Measurements from ENCODE around the gene LRSAM1.

LRSAM1 gene

GRCh38 chr9:127450830-127451607 is at the start of gene LRSAM1, which contains the start of gene RPL12:
TSS of gene LRSAM1 (plus strand) at chr9:127451510. CDS start at chr9:127454528, 3,018 bp downstream.
TSS of gene RPL12 (minus strand) at chr9:127451406. CDS start at chr9:127451317, 89 bp downstream.
- peak; percentile 97 for DNase-seq (ENCODE audit: low spot score)

DNA sequence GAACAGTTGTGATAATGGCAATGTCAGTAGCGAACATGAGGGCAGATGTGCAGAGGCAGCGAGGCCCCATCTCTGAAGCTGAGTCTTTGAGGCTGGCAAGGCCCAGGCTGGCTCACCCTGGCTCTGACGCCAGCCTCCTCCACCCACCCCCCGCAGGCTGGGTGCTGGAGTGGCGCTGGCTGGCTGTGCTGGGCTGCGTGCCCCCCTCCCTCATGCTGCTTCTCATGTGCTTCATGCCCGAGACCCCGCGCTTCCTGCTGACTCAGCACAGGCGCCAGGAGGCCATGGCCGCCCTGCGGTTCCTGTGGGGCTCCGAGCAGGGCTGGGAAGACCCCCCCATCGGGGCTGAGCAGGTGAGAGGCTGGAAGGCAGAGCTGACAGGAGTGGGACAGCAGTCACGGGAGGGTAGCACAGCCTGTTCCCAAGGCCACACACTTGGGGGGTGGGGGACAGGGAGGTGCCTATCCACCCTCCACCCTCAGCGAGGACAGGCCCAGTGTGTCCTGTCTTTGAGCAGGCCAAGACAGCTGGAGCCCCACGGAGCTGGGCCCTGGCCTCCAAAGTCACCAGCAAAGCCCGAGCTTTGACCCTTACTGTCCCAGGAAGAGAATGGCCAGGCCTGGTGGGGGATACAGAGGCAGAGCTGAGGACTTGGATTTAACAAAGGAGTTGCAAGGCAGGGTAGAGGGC is 48.8 kb upstream of the LRSAM1 start:
- no peak for DNase-seq (ENCODE audit: low spot score)

GRCh38 chr9:127403507-127404192 is 47.7 kb upstream of the LRSAM1 start:
- no peak for DNase-seq (ENCODE audit: low spot score)

DNA sequence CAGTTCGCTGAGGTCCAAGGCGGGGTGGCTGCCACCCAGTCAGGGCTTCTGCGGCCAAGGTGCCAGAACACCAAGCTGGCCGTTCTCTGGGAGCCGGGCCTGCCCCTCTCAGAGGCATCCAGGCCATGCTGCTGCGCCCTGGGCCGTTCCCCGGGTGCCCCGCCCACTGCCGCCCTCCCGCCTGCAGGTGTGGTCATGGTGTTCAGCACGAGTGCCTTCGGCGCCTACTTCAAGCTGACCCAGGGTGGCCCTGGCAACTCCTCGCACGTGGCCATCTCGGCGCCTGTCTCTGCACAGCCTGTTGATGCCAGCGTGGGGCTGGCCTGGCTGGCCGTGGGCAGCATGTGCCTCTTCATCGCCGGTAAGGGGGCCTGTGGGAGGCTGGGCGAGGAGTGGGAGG is 46.7 kb upstream of the LRSAM1 start:
- no peak for DNase-seq (ENCODE audit: low spot score)

- no peak for DNase-seq (ENCODE audit: low spot score)
Observed at GRCh38 chr9:127405344-127406125, 45.8 kb upstream of the LRSAM1 start.

- no peak for DNase-seq (ENCODE audit: low spot score)
Observed at GRCh38 chr9:127406799-127407491, 44.4 kb upstream of the LRSAM1 start.

DNA sequence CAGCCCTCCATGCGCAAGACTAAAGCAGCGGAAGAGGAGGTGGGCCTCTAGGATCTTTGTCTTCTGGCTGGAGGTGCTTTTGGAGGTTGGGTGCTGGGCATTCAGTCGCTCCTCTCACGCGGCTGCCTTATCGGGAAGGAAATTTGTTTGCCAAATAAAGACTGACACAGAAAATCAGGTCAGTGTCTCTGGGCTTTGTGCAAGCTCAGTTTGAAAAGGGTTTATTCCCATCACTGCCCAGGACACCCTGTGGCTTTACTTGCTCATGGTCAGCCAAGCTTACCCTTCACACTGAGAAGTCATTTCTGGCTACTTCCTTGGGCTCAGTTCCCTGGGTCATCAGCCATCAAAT is 43.8 kb upstream of the LRSAM1 start:
- DNase-seq (ENCODE audit: low spot score) = no peak

- no peak for DNase-seq (ENCODE audit: low spot score)
Observed at GRCh38 chr9:127411122-127411521, 40.2 kb upstream of the LRSAM1 start.

DNA sequence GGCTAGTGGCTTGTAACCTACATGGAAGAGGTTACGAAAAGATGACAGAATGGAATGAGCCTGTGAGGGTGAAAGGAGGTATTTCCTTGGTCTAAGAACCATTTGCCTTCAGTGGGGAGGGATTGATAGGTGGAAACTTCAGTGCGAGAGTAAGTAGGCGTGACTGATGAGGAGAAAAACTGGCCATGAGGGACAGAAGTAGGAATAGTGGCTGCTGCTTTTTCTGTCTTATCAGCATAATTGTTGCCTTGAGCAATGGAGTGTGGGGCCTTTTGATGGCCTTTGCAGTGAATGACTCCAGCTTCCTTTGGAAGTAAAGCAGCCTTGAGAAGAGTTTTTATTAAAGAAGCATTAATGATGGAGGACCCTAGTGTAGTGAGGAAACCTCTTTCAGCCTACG is 36.2 kb upstream of the LRSAM1 start:
- no peak for DNase-seq (ENCODE audit: low spot score)

- DNase-seq (ENCODE audit: low spot score) = no peak
Observed at GRCh38 chr9:127415657-127416056, 35.7 kb upstream of the LRSAM1 start.

DNA sequence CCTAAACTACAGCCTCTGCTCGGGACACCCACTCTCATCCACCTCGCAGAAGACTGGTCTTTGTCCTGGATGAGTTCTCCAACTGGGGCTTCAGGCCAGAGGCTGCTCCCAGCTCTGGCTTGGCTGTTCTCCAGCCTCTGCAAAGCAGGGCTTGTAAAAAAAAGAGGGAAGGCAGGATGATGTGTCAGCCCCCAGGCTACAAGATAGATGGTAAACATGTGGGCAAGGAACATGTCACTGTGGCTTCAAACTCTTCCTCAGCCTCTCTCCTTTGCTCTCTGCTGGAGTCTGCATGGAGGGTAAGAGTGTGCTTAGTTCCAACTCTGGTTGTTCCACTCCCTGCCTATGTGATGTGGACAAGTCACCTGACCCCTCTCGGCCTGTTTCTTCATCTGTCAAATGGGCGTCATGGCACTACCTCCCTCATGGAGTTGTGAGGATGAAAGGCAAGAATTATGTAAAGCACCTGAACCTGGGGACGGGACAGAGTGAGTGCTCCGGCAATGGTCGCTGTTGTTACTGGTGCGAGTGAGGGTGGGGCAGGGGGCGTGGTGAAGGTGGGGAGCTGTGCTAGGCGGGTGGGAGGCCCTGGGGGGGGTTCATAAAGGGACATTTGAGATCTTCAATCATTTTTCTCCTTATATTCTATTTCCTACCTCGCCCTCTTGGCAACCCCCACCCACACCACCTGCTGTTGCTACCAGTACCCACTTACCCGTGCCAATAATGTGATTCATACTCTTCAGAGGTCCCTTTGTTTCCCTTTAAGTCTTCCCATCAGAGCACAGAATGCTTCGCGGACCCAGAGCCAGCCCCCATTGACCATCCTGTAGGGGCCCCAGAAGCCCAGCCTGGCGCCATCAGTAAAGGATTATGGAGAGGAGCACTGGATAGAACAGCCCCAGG is 33.9 kb upstream of the LRSAM1 start:
- DNase-seq (ENCODE audit: low spot score) = peak; percentile 52

- DNase-seq (ENCODE audit: low spot score) = no peak
Observed at GRCh38 chr9:127418037-127418471, 33.3 kb upstream of the LRSAM1 start.

DNA sequence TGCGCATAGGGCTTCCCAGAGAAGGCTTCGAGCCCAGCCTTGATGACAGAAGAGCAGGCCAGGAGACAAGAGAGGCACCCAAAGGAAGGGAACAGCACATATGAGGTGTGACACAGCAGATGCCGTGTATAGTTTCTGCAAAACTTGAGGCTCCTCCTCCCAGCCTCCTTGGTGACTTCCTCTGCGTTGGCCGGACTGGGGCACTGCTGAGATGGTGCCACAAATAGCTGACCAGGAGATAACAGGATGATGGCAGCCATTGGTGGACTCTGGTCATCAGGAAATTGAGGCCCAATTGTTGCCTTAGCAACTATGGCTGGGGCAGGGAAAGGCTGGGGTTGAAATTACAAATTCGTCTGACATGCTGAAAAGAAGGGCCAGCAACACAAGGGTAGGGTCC is 32.0 kb upstream of the LRSAM1 start:
- no peak for DNase-seq (ENCODE audit: low spot score)

DNA sequence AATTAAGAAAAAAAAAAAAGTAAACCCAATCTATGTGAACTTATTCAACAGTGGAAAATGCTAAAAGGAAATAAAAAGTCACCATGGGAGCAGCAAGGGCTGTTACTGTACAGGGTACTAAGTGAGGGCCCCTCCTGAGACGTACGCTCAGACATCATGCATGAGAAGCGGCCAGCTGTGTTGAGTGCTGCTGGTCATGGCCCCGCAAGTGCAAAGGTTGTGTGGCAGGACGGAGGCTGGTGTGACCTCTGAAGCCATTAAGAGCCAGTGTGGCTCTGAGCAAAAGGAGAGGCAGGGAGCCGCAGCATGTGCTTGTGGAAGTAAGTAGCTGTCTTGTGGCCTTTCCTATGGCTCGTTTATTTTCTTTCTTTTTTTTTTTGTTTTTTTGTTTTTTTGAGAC is 30.3 kb upstream of the LRSAM1 start:
- no peak for DNase-seq (ENCODE audit: low spot score)

GRCh38 chr9:127422133-127422782 is 29.1 kb upstream of the LRSAM1 start:
- DNase-seq (ENCODE audit: low spot score) = no peak

- no peak for DNase-seq (ENCODE audit: low spot score)
Observed at GRCh38 chr9:127422787-127423186, 28.5 kb upstream of the LRSAM1 start.

DNA sequence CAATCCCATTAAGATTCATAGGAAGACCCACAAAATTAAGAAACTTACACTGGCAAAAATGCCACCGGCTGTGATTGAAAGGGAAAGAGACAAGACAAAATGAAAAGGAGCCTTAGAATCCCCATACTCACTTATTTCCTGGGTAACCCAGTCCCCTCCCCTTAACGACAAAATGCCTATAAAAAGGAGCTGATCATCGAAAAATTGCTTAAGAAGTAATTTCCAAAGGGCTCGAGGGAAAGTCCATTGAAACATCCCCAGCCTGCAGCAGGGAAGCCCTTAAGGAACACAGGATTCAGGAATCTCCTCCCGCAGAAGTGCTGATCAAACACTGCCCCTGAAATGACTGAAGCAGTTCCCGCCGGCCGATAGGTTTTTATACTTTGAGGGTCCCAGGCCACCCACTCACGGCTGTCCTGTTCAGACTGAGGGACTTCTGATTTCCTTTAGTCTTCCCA is 27.8 kb upstream of the LRSAM1 start:
- DNase-seq (ENCODE audit: low spot score) = peak; percentile 44

- peak; percentile 99 for DNase-seq (ENCODE audit: low spot score)
Observed at GRCh38 chr9:127423934-127424675, 27.2 kb upstream of the LRSAM1 start, which contains the start of gene ZNF79. TSS of gene ZNF79 (plus strand) at chr9:127424382. CDS start at chr9:127424788, 406 bp downstream.

GRCh38 chr9:127424676-127424999 is 26.7 kb upstream of the LRSAM1 start:
- DNase-seq (ENCODE audit: low spot score) = no peak

Data from AG08395 (cell line).